Gastroesophageal sphincter (tissue), 4 donors: ENCODE results near the gene VDAC2. TPM values are rescaled to one million over a fixed set of nuclear protein-coding genes. Genes with fewer than 3 reads are reported as not detected.

ENCODE experiments used
- ATAC-seq: fragments of 150-250 bp; one replicate; pipeline ENCODE4 v1.9.1; 2016; ENCODE audit warnings: mild to moderate bottlenecking, moderate library complexity
- H3K27ac ChIP-seq, 4 donors: fragments of 200-600 bp; sonication (generic) in 3 of 4; 1 replicate in 3 of 4; 2 replicates in 1 of 4; pipeline ENCODE4 v1.5.1; 2016 to 2019
- H3K27me3 ChIP-seq: fragments of 200-600 bp; sonication (generic); one replicate; pipeline ENCODE4 v1.5.1; 2019
- H3K36me3 ChIP-seq, 2 donors: fragments of 200-600 bp; sonication (generic); one replicate each; pipeline ENCODE4 v1.5.1; 2019; ENCODE audit warnings: control low read depth in 1 of 2
- H3K4me1 ChIP-seq, 3 donors: fragments of 200-600 bp; sonication (generic); 1 replicate in 2 of 3; 2 replicates in 1 of 3; pipeline ENCODE4 v1.5.1; 2016 to 2019; ENCODE audit warnings: control low read depth in 2 of 3
- H3K4me3 ChIP-seq, 2 donors: fragments of 200-600 bp; sonication (generic); one replicate each; pipeline ENCODE4 v1.5.1; 2019; ENCODE audit warnings: mild to moderate bottlenecking in 1 of 2, moderate library complexity in 1 of 2
- H3K9me3 ChIP-seq, 3 donors: fragments of 200-600 bp; sonication (generic); one replicate each; pipeline ENCODE4 v1.5.1; 2017 to 2019; ENCODE audit warnings: control low read depth in 2 of 3
- EP300 ChIP-seq: sonication (generic); formaldehyde crosslinking; IDR thresholded peaks from one replicate; pipeline ENCODE4 v1.6.1; 2017; ENCODE audit warnings: antibody characterized with exemption, mild to moderate bottlenecking
- POLR2A ChIP-seq, 2 donors: fragments of 450-650 bp; IDR thresholded peaks; one replicate each; pipeline ENCODE4 v1.6.1; 2017; ENCODE audit warnings: antibody characterized with exemption in 2 of 2, mild to moderate bottlenecking in 2 of 2, moderate library complexity in 1 of 2
- POLR2AphosphoS5 ChIP-seq: sonication (generic); formaldehyde crosslinking; IDR thresholded peaks from one replicate; pipeline ENCODE4 v1.6.1; 2017; ENCODE audit warnings: antibody characterized with exemption
- WGBS, 2 donors: methylation state at CpG; one replicate each; pipeline ENCODE4 v1.1.5; 2018; ENCODE audit warnings: low coverage in 1 of 2; 5-methylcytosine and 5-hydroxymethylcytosine counted together
- total RNA-seq, 4 donors: library from RNA; depleted of rRNA; stranded (reverse); fragments of >200 nt; gene quantifications; one replicate each; pipeline ENCODE4 v1.1.0, GENCODE V29; 2016
- TF ChIP-seq, protein P1 (sequence below), 4 experiments: fragments of 200-600 bp in 2 of 4; fragments of 450-650 bp in 2 of 4; sonication (generic) in 1 of 4; IDR thresholded peaks; one replicate each; pipeline ENCODE4 v1.5.1; 2017 to 2019; ENCODE audit warnings: antibody characterized with exemption in 4 of 4, mild to moderate bottlenecking in 2 of 4, moderate library complexity in 2 of 4

The VDAC2 gene
- total RNA-seq, result 100 to 1,000 TPM; 199 to 283 (median 249) TPM

GRCh38 chr10:75210282-75211006 lies at the start of gene VDAC2:
Gene VDAC2 (plus strand): TSS chr10:75210796. CDS start chr10:75211159, 363 bp downstream.
- Histone ChIP-seq H3K27me3 (no peaks in the 10 kb centered on the region), H3K36me3 (peaks cover 0 to 34% of the 10 kb centered on the region in 2 donors), H3K9me3 (no peaks in the 10 kb centered on the region), H3K4me3 (peak within 1 kb of the TSS; percentile 77 to 79), H3K4me1 (peaks cover 3 to 65% (median 24%) of the 10 kb centered on the region in 3 donors), H3K27ac (peak within 1 kb of the TSS; percentile 93 to 100 (median 99))
- no CpG with 5 or more reads among the region's 80 CpGs for WGBS, 2 donors
- ATAC-seq, result peak; percentile 96
- TF ChIP-seq POLR2AphosphoS5 (peak; percentile 94), POLR2A (IDR thresholded peaks at IDR 0.05) (peak; percentile 91 to 94), EP300 (no peak)
- TF ChIP-seq, protein P1, sequence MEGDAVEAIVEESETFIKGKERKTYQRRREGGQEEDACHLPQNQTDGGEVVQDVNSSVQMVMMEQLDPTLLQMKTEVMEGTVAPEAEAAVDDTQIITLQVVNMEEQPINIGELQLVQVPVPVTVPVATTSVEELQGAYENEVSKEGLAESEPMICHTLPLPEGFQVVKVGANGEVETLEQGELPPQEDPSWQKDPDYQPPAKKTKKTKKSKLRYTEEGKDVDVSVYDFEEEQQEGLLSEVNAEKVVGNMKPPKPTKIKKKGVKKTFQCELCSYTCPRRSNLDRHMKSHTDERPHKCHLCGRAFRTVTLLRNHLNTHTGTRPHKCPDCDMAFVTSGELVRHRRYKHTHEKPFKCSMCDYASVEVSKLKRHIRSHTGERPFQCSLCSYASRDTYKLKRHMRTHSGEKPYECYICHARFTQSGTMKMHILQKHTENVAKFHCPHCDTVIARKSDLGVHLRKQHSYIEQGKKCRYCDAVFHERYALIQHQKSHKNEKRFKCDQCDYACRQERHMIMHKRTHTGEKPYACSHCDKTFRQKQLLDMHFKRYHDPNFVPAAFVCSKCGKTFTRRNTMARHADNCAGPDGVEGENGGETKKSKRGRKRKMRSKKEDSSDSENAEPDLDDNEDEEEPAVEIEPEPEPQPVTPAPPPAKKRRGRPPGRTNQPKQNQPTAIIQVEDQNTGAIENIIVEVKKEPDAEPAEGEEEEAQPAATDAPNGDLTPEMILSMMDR (IDR thresholded peaks at IDR 0.05), result peak in 2 of 4 experiments; percentile 12 to 41

DNA sequence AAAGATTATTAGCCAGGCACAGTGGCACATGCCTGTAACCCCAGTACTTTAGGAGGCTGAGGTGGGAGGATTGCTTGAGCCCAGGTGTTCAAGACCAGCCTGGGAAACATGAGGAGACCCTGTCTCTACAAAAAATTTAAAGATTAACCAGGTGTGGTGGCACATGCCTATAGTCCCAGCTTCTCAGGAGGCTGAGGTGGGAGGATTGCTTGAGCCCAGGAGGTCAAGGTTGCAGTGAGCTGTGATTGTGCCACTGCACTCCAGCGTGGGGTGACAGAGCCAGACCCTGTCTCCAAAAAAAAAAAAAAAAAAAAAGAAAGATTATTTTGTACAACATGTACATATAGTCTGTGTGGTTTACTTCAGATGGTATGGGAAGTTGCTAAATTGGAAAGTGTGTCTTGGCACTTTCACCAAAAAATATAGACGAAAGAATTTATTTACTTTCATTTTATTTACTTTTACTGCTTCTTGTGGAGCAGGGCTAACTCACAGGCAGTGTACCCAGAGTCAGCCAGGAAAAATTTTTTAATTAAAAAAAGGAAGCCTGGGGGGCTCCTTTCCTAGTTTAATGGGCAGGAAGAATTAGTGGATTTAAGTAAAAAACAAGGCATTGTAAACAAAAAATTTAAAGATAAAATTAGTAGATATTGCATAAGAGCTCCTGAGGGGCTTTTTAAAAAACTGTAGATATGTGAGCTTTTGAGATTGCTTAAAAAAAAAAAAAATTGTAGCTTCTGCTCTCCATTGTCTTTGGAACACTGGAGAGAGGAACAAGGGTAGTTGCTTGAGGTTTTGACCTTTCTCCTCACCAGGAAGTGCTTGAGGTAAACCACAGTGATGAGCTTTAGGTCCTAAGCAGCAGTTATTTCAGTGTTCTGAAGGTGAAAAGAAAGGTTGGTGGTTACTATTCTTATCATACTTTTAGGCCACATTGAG lies 44.6 kb upstream of the VDAC2 start:
- Histone ChIP-seq H3K27me3 (no peaks in the 10 kb centered on the region), H3K9me3 (no peaks in the 10 kb centered on the region), H3K4me3 (no peak overlapping the region), H3K36me3 (peaks cover 0 to 36% of the 10 kb centered on the region in 2 donors), H3K4me1 (peaks cover 0 to 27% (median 0%) of the 10 kb centered on the region in 3 donors), H3K27ac (no peak overlapping the region)
- no peak for ATAC-seq
- TF ChIP-seq POLR2A (IDR thresholded peaks at IDR 0.05), result no peak
- TF ChIP-seq, protein P1 (IDR thresholded peaks at IDR 0.05), result no peak
- 50 to 75% methylated on average over 1 to 2 of the region's 2 CpGs for WGBS, 2 donors

GRCh38 chr10:75166623-75166972 lies 44.0 kb upstream of the VDAC2 start:
- H3K36me3 ChIP-seq, result peaks cover 0 to 40% of the 10 kb centered on the region in 2 donors
- ATAC-seq, result no peak
- no peak overlapping the region for H3K27ac ChIP-seq
- no peaks in the 10 kb centered on the region for H3K9me3 ChIP-seq
- H3K27me3 ChIP-seq, result no peaks in the 10 kb centered on the region
- peaks cover 0 to 27% (median 0%) of the 10 kb centered on the region in 3 donors for H3K4me1 ChIP-seq
- no peak overlapping the region for H3K4me3 ChIP-seq
- WGBS, 2 donors, result 67% methylated on average over 1 of the region's 1 CpG; no CpG with 5 or more reads in 1 of the 2 donors
- TF ChIP-seq POLR2A (IDR thresholded peaks at IDR 0.05), result no peak
- TF ChIP-seq, protein P1 (IDR thresholded peaks at IDR 0.05), result no peak
- TF ChIP-seq EP300, result no peak
- no peak for TF ChIP-seq POLR2AphosphoS5

DNA sequence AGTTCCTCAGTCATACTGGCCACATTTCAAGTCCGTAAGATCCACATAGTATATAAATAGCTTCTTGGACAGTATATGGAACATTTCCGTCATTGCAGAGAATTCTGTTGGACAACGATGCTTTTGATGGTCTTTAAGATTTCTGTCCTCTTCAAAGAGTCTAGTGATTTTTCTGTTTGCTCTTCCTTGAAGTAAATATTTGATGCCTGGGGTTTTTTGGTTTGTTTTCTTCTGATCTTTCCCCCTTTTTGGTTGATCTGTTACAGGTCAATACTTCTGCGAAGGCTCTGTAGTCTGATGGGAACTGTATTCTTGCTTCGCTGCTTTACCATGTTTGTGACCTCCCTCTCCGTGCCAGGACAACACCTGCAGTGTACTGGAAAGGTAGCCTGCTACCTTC lies 42.3 kb upstream of the VDAC2 start:
- Histone ChIP-seq H3K27me3 (no peaks in the 10 kb centered on the region), H3K36me3 (peaks cover 0 to 52% of the 10 kb centered on the region in 2 donors), H3K27ac (no peak overlapping the region), H3K4me3 (no peak overlapping the region), H3K9me3 (no peaks in the 10 kb centered on the region), H3K4me1 (peaks cover 0 to 27% (median 0%) of the 10 kb centered on the region in 3 donors)
- no peak for ATAC-seq
- WGBS, 2 donors, result 51 to 65% methylated on average over 5 to 6 of the region's 6 CpGs
- TF ChIP-seq POLR2AphosphoS5 (no peak), EP300 (no peak), POLR2A (IDR thresholded peaks at IDR 0.05) (no peak)
- TF ChIP-seq, protein P1 (IDR thresholded peaks at IDR 0.05), result no peak
